ENCODE data around the gene JDP2. TPM values are rescaled to one million over a fixed set of nuclear protein-coding genes. Genes with fewer than 3 reads are reported as not detected.

JDP2 gene
- total and polyA plus RNA-seq, 12 donors: 6.8 to 59.8 (median 31.8) TPM

DNA sequence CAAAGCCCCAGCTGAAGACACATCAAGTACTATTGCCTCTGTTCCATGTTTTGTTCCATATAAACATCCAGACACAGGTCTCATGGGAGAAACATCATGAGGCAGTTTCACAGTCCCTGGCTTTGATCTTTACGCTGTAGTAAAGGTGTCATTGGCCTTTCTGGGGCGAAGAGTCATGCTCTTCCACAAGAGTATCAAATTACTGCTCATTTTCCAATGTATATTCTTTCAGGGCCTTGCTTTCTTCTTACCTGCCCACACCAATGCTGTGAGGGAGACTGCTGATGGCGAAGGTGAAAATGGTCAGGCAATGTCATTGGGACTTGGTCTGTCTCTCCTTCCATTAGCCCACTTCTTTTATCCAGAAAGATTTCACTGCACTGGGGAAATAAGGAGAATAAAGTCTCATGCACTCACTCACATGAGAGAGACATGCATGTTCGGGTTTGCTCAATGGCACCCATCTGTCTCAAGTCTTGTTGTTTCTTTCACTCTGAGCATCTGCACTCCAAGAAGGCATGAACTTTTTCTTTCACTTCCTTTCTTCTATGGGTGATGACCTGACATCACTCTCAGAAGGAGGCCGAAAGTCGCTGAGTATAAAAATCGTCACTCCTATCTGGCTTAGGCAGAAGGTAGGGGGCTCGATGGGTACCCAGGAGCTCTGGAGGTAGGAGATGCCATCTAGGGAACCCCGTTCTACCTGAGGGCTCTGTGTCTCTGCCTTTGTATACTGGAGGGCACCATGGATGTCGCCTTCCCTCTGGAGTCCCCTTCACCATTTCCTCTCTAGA is 1.3 kb upstream of the JDP2 start:
- Histone ChIP-seq H3K9me3 (replicated peaks in 1 of 3) (no peaks in the 10 kb centered on the region), H3K27ac (peak overlapping the region; percentile 50 to 94 (median 83)), H3K4me3 (peak overlapping the region in 1 of 4 donors; percentile 79), H3K36me3 (replicated peaks in 1 of 2) (no peaks in the 10 kb centered on the region), H3K27me3 (no peaks in the 10 kb centered on the region), H3K4me1 (replicated peaks in 1 of 2) (peaks cover 11 to 29% of the 10 kb centered on the region in 2 donors)
- no peak for TF ChIP-seq POLR2A (IDR thresholded peaks at IDR 0.05)
- TF ChIP-seq, protein P1, sequence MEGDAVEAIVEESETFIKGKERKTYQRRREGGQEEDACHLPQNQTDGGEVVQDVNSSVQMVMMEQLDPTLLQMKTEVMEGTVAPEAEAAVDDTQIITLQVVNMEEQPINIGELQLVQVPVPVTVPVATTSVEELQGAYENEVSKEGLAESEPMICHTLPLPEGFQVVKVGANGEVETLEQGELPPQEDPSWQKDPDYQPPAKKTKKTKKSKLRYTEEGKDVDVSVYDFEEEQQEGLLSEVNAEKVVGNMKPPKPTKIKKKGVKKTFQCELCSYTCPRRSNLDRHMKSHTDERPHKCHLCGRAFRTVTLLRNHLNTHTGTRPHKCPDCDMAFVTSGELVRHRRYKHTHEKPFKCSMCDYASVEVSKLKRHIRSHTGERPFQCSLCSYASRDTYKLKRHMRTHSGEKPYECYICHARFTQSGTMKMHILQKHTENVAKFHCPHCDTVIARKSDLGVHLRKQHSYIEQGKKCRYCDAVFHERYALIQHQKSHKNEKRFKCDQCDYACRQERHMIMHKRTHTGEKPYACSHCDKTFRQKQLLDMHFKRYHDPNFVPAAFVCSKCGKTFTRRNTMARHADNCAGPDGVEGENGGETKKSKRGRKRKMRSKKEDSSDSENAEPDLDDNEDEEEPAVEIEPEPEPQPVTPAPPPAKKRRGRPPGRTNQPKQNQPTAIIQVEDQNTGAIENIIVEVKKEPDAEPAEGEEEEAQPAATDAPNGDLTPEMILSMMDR (IDR thresholded peaks at IDR 0.05): no peak
- 85 to 94% (median 92%) methylated on average over 8 to 10 of the region's 10 CpGs for WGBS, 4 donors
- peak in 1 of 7 donors; percentile 38 for DNase-seq
- intact Hi-C loops (cut with DNase I): loop anchor here in 1 of 2 donors (5.0 kb wide), 1 partner anchor 119 kb away; no protein-coding TSS in a partner anchor

DNA sequence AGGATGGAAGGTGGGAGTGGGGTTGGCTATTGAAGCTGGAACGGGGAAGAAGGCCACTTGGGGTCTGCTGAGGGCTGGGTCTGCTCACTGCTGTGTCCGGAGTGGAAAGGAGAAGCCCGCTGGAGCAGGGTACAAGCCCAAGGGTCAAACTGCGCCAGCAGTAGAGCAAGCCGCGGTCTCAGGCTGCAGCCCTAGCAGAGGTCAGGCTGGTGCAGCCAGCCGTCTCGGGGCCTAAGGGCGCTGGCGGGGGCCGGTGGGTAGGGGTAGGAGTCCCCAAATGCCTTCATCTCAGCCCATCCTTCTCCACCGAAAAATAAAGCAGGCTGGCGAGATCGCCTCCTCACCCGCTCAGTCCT is 718 bp upstream of the JDP2 start:
- WGBS, 4 donors: 0 to 38% (median 29%) methylated on average over 2 to 15 of the region's 15 CpGs
- Histone ChIP-seq H3K4me1 (replicated peaks in 1 of 2) (peaks cover 11 to 34% of the 10 kb centered on the region in 2 donors), H3K9me3 (replicated peaks in 1 of 3) (no peaks in the 10 kb centered on the region), H3K27me3 (no peaks in the 10 kb centered on the region), H3K4me3 (peak overlapping the region in 2 of 4 donors; percentile 50 to 79), H3K36me3 (replicated peaks in 1 of 2) (peaks cover 0 to 1% of the 10 kb centered on the region in 2 donors), H3K27ac (peak overlapping the region; percentile 50 to 94 (median 83))
- intact Hi-C loops (cut with DNase I): loop anchor here in 1 of 2 donors (5.0 kb wide), 1 partner anchor 120 kb away; no protein-coding TSS in a partner anchor
- DNase-seq: peak in 1 of 7 donors; percentile 34
- TF ChIP-seq, protein P1 (IDR thresholded peaks at IDR 0.05): no peak
- TF ChIP-seq POLR2A (IDR thresholded peaks at IDR 0.05): no peak

DNA sequence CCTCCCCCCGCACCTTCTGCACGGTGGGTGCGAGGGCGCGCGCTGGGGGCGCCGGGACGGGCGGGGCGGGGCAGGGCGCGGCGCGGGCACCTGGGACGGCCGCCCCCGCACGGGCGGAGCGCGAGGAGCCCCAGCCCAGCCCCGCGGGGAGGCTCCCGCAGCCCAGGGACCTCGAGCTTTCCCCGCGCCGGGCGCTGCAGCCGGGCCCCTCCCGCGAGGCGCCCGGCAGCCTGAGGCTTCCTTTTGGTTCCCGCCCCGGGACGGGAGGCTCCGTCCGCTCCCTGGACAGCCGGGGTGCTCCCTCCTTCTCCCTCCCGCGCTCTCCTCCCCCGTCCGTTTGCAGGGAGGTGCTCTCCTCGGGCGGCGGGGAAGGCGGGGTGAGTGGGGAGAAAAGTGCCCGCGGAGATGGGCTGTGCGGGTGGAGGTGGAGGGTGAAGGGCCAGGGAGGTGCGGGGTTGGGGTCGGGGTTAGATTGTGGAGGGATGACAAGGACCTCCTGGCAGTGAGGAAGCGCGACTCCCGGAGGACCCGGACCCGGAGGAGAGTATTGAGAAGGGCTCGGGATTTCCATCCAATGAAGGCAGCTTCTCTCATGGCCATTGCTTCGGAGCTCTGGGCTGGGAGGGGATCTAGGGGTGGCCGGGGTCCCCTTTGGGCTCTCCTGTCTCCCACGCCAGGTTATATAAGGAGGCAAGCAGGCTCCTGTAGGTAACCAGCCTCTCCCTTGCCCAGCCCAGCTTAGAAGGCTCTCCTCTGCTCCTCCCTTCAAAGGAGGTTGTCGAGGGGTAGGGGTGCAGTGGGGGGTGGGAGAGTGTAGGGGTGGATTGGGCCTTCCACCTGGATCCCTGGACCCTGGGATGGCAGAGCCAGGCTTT is 645 bp downstream of the JDP2 start:
- 1 to 3% (median 2%) methylated on average over 6 to 56 of the region's 64 CpGs for WGBS, 4 donors
- H3K9me3 ChIP-seq (replicated peaks in 1 of 3): no peaks in the 10 kb centered on the region
- peak overlapping the region in 4 of 5 donors; percentile 64 to 94 (median 72) for H3K27ac ChIP-seq
- H3K4me1 ChIP-seq (replicated peaks in 1 of 2): peaks cover 11 to 34% of the 10 kb centered on the region in 2 donors
- TF ChIP-seq, protein P1 (IDR thresholded peaks at IDR 0.05): no peak
- TF ChIP-seq POLR2A (IDR thresholded peaks at IDR 0.05): no peak
- H3K4me3 ChIP-seq: peak overlapping the region in 3 of 4 donors; percentile 35 to 79 (median 60)
- H3K36me3 ChIP-seq (replicated peaks in 1 of 2): peaks cover 0 to 5% of the 10 kb centered on the region in 2 donors
- intact Hi-C loops (cut with DNase I): loop anchor here in 1 of 2 donors (5.0 kb wide), 1 partner anchor 121 kb away; no protein-coding TSS in a partner anchor
- DNase-seq: peak; percentile 49 to 70 (median 54)
- H3K27me3 ChIP-seq: no peaks in the 10 kb centered on the region

DNA sequence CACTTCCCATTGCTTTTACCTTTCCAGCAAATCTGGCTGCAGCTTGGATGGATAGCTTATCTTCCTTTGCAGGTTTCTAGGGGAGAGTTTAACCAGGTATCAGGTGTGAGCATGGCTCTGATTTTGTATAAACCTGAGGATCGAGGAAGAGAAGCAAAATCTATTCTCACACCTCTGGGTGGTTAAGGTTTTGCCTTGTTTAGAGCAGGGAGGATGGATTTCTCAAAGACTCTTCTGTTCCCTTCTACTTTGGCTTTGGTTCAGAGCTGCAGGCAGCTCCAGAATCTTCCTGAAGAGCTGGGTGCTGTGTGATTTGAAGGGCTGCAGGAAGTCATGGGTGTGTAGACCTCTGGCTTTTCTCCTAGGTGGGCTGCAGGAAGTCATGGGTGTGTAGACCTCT is 1.7 kb downstream of the JDP2 start:
- DNase-seq: no peak
- peaks cover 11 to 42% of the 10 kb centered on the region in 2 donors for H3K4me1 ChIP-seq (replicated peaks in 1 of 2)
- no peaks in the 10 kb centered on the region for H3K9me3 ChIP-seq (replicated peaks in 1 of 3)
- WGBS, 4 donors: 63 to 82% (median 72%) methylated on average over 1 of the region's 1 CpG
- H3K4me3 ChIP-seq: peak overlapping the region in 1 of 4 donors; percentile 79
- intact Hi-C loops (cut with DNase I): loop anchor here in 1 of 2 donors (5.0 kb wide), 1 partner anchor 122 kb away; no protein-coding TSS in a partner anchor
- no peaks in the 10 kb centered on the region for H3K27me3 ChIP-seq
- peaks cover 0 to 16% of the 10 kb centered on the region in 2 donors for H3K36me3 ChIP-seq (replicated peaks in 1 of 2)
- H3K27ac ChIP-seq: peak overlapping the region in 3 of 5 donors; percentile 21 to 94 (median 75)
- no peak for TF ChIP-seq POLR2A (IDR thresholded peaks at IDR 0.05)
- TF ChIP-seq, protein P1 (IDR thresholded peaks at IDR 0.05): no peak
